Measurements from ENCODE around the gene FDX2.
"Not testable (repeated sequence)": the region's sequence is repeated elsewhere in the genome, so short reads cannot be mapped to it uniquely, and the experiment has no call there.

The FDX2 gene

GRCh38 chr19:10339977-10340376, 24.2 kb upstream of the FDX2 start:
- no peak for DNase-seq (ENCODE audit: low read depth)
- TF ChIP-seq CTCF (IDR thresholded peaks at IDR 0.05; ENCODE audit: low read depth, low read length, missing control alignments) = no peak
- H3K4me3 ChIP-seq (ENCODE audit: low read depth, low read length) = peak overlapping the region; percentile 69; the same call in 1 of the 2 replicates

- DNase-seq (ENCODE audit: low read depth) = peak; percentile 45
- H3K4me3 ChIP-seq (ENCODE audit: low read depth, low read length) = peak within 1 kb of the TSS; percentile 69
- TF ChIP-seq CTCF (IDR thresholded peaks at IDR 0.05; ENCODE audit: low read depth, low read length, missing control alignments) = no peak
Measured at GRCh38 chr19:10339380-10339960, 23.7 kb upstream of the FDX2 start, which contains the start of gene ICAM3. Gene ICAM3, minus strand, starts transcription at chr19:10339624. Its CDS starts 10 bp downstream, at chr19:10339614.

- no peak for TF ChIP-seq CTCF (IDR thresholded peaks at IDR 0.05; ENCODE audit: low read depth, low read length, missing control alignments)
- H3K4me3 ChIP-seq (ENCODE audit: low read depth, low read length) = peak overlapping the region; percentile 69
- no peak for DNase-seq (ENCODE audit: low read depth)
Measured at GRCh38 chr19:10338940-10339339, 23.1 kb upstream of the FDX2 start.

GRCh38 chr19:10336725-10337124, 20.9 kb upstream of the FDX2 start:
- not testable (repeated sequence) for DNase-seq (ENCODE audit: low read depth); H3K4me3 ChIP-seq (ENCODE audit: low read depth, low read length)

GRCh38 chr19:10335352-10335985, 19.7 kb upstream of the FDX2 start:
- H3K4me3 ChIP-seq (ENCODE audit: low read depth, low read length) = no peak overlapping the region
- DNase-seq (ENCODE audit: low read depth) = no peak
- no peak for TF ChIP-seq CTCF (IDR thresholded peaks at IDR 0.05; ENCODE audit: low read depth, low read length, missing control alignments)

- DNase-seq (ENCODE audit: low read depth) = no peak
- no peak overlapping the region for H3K4me3 ChIP-seq (ENCODE audit: low read depth, low read length)
- TF ChIP-seq CTCF (IDR thresholded peaks at IDR 0.05; ENCODE audit: low read depth, low read length, missing control alignments) = no peak
Measured at GRCh38 chr19:10334588-10335351, 19.0 kb upstream of the FDX2 start.

- peak overlapping the region; percentile 65 for H3K4me3 ChIP-seq (ENCODE audit: low read depth, low read length)
- no peak for TF ChIP-seq CTCF (IDR thresholded peaks at IDR 0.05; ENCODE audit: low read depth, low read length, missing control alignments)
- DNase-seq (ENCODE audit: low read depth) = no peak
Measured at GRCh38 chr19:10333758-10334587, 18.2 kb upstream of the FDX2 start.
